Measurements from ENCODE around the gene FAM149B1. TPM values are rescaled to one million over a fixed set of nuclear protein-coding genes. Genes with fewer than 3 reads are reported as not detected.

FAM149B1 gene
- polyA plus RNA-seq, 1 donor from 2014 or later: 53.5 TPM

DNA sequence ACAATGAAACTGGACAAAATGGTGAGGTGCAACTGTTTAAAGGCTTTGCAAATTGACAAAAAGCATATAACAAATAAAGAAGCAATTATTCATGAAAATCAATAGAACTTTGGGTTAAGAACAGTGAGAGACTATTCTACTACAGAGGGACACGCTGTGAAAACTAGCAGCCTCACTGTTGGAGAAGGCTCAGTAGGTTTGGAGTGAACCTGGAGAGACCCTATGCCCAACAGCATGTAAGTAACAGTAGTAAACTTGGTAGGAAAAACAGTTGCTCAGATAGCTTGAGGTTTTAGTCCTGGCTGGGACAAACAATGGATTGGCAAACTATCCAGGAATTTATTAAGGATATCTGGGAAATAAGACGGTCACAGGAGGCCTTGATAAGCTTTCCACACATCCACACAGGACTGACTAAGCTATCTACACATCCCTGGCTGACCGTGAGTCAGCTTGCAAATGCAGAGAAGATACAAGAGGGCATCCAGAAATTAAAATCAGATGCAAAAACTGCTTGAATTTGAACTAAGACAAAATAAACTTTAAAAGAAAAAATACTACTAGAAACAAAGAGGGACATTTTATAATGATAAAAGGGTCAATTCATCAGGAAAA lies 15.9 kb downstream of the FAM149B1 start:
- no peak overlapping the region for H3K9ac ChIP-seq (ENCODE audit: low read length)
- H3F3A ChIP-seq (ENCODE audit: insufficient read depth, low read length, poor library complexity, severe bottlenecking): no peaks in the 10 kb centered on the region
- no peaks in the 10 kb centered on the region for H3K9me3 ChIP-seq (ENCODE audit: low read length)
- H4K20me1 ChIP-seq (ENCODE audit: insufficient read depth): no peaks in the 10 kb centered on the region
- H3K27ac ChIP-seq (ENCODE audit: low read length): no peak overlapping the region
- H3K4me2 ChIP-seq (ENCODE audit: low read length): no peak overlapping the region
- TF ChIP-seq EP300 (conservative IDR thresholded peaks at IDR 0.05; ENCODE audit: poor library complexity, severe bottlenecking) (no peak), EZH2 (IDR thresholded peaks at IDR 0.05; ENCODE audit: borderline replicate concordance, insufficient read depth, low read length, poor library complexity, severe bottlenecking) (no peak), RAD21 (conservative IDR thresholded peaks at IDR 0.05) (no peak), POLR2AphosphoS5 (IDR thresholded peaks at IDR 0.05) (no peak), SMC3 (conservative IDR thresholded peaks at IDR 0.05; ENCODE audit: poor library complexity) (no peak), TAF1 (IDR thresholded peaks at IDR 0.05; ENCODE audit: low read depth) (no peak), MXI1 (conservative IDR thresholded peaks at IDR 0.05; ENCODE audit: poor library complexity, severe bottlenecking) (no peak)
- TF ChIP-seq, protein P1, sequence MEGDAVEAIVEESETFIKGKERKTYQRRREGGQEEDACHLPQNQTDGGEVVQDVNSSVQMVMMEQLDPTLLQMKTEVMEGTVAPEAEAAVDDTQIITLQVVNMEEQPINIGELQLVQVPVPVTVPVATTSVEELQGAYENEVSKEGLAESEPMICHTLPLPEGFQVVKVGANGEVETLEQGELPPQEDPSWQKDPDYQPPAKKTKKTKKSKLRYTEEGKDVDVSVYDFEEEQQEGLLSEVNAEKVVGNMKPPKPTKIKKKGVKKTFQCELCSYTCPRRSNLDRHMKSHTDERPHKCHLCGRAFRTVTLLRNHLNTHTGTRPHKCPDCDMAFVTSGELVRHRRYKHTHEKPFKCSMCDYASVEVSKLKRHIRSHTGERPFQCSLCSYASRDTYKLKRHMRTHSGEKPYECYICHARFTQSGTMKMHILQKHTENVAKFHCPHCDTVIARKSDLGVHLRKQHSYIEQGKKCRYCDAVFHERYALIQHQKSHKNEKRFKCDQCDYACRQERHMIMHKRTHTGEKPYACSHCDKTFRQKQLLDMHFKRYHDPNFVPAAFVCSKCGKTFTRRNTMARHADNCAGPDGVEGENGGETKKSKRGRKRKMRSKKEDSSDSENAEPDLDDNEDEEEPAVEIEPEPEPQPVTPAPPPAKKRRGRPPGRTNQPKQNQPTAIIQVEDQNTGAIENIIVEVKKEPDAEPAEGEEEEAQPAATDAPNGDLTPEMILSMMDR (IDR thresholded peaks at IDR 0.05; ENCODE audit: poor library complexity, severe bottlenecking): no peak
- TF ChIP-seq, protein P2, sequence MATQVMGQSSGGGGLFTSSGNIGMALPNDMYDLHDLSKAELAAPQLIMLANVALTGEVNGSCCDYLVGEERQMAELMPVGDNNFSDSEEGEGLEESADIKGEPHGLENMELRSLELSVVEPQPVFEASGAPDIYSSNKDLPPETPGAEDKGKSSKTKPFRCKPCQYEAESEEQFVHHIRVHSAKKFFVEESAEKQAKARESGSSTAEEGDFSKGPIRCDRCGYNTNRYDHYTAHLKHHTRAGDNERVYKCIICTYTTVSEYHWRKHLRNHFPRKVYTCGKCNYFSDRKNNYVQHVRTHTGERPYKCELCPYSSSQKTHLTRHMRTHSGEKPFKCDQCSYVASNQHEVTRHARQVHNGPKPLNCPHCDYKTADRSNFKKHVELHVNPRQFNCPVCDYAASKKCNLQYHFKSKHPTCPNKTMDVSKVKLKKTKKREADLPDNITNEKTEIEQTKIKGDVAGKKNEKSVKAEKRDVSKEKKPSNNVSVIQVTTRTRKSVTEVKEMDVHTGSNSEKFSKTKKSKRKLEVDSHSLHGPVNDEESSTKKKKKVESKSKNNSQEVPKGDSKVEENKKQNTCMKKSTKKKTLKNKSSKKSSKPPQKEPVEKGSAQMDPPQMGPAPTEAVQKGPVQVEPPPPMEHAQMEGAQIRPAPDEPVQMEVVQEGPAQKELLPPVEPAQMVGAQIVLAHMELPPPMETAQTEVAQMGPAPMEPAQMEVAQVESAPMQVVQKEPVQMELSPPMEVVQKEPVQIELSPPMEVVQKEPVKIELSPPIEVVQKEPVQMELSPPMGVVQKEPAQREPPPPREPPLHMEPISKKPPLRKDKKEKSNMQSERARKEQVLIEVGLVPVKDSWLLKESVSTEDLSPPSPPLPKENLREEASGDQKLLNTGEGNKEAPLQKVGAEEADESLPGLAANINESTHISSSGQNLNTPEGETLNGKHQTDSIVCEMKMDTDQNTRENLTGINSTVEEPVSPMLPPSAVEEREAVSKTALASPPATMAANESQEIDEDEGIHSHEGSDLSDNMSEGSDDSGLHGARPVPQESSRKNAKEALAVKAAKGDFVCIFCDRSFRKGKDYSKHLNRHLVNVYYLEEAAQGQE (IDR thresholded peaks at IDR 0.05; ENCODE audit: borderline replicate concordance): no peak
- H3K36me3 ChIP-seq (ENCODE audit: insufficient read depth, low read length): no peaks in the 10 kb centered on the region
- no peaks in the 10 kb centered on the region for H3K27me3 ChIP-seq (ENCODE audit: insufficient read depth, low read depth, low read length)
- no peaks in the 10 kb centered on the region for H3K9me2 ChIP-seq (ENCODE audit: insufficient read depth, low read length)
- H2AFZ ChIP-seq (ENCODE audit: low read depth, low read length): no peak overlapping the region
- no peaks in the 10 kb centered on the region for H3K79me2 ChIP-seq (replicated peaks; ENCODE audit: insufficient read depth, low read length)
- H3K4me3 ChIP-seq (ENCODE audit: low read length): no peak overlapping the region

DNA sequence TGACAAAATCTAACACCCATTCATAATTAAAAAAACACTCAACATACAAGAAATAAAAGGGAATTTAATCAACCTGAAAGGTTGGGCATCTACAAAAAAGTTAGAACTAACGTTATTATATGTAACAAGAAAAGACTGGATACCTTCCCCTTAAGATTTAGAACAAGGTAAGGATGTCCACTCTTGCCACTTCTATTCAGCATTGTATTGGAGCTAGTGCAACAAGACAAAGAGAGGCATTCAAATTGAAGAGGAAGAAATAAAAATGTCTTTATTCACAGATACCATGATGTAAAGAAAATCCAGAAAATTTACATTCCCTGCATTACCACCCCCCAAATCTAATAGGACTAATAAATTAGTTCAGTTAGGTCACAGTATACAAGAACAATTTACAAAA lies 18.3 kb downstream of the FAM149B1 start:
- Histone ChIP-seq H3K4me3 (ENCODE audit: low read length) (no peak overlapping the region), H3K4me2 (ENCODE audit: low read length) (no peak overlapping the region), H3K27me3 (ENCODE audit: insufficient read depth, low read depth, low read length) (no peaks in the 10 kb centered on the region), H3K9ac (ENCODE audit: low read length) (no peak overlapping the region), H3K36me3 (ENCODE audit: insufficient read depth, low read length) (no peaks in the 10 kb centered on the region), H4K20me1 (ENCODE audit: insufficient read depth) (no peaks in the 10 kb centered on the region), H2AFZ (ENCODE audit: low read depth, low read length) (no peak overlapping the region), H3K27ac (ENCODE audit: low read length) (no peak overlapping the region), H3K79me2 (replicated peaks; ENCODE audit: insufficient read depth, low read length) (no peaks in the 10 kb centered on the region), H3K9me2 (ENCODE audit: insufficient read depth, low read length) (no peaks in the 10 kb centered on the region), H3F3A (ENCODE audit: insufficient read depth, low read length, poor library complexity, severe bottlenecking) (no peaks in the 10 kb centered on the region), H3K9me3 (ENCODE audit: low read length) (no peaks in the 10 kb centered on the region)
- no peak for TF ChIP-seq EP300 (conservative IDR thresholded peaks at IDR 0.05; ENCODE audit: poor library complexity, severe bottlenecking)
- TF ChIP-seq, protein P1 (IDR thresholded peaks at IDR 0.05; ENCODE audit: poor library complexity, severe bottlenecking): no peak
- no peak for TF ChIP-seq RAD21 (conservative IDR thresholded peaks at IDR 0.05)
- TF ChIP-seq SMC3 (conservative IDR thresholded peaks at IDR 0.05; ENCODE audit: poor library complexity): no peak
- no peak for TF ChIP-seq POLR2AphosphoS5 (IDR thresholded peaks at IDR 0.05)
- TF ChIP-seq, protein P2 (IDR thresholded peaks at IDR 0.05; ENCODE audit: borderline replicate concordance): no peak
- no peak for TF ChIP-seq EZH2 (IDR thresholded peaks at IDR 0.05; ENCODE audit: borderline replicate concordance, insufficient read depth, low read length, poor library complexity, severe bottlenecking)
- TF ChIP-seq MXI1 (conservative IDR thresholded peaks at IDR 0.05; ENCODE audit: poor library complexity, severe bottlenecking): no peak
- no peak for TF ChIP-seq TAF1 (IDR thresholded peaks at IDR 0.05; ENCODE audit: low read depth)

All from neural cell (in vitro differentiated cells).